WTC11 (cell line): ENCODE data around the gene PLEKHN1. TPM values are rescaled to one million over a fixed set of nuclear protein-coding genes. Genes with fewer than 3 reads are reported as not detected.
A peak's percentile ranks its signal among the peaks of the same experiment; 100 is the strongest.

Experiments
- ATAC-seq: fragments of 200-7000 bp; cut with Tn5 transposase; 2 replicates; pipeline ENCODE4 v1.10.0; 2021; ENCODE audit warnings: mild to moderate bottlenecking, moderate library complexity
- CTCF ChIA-PET: fragments of 300-600 bp; sonication (Branson Sonifier 250); formaldehyde crosslinking; loops from one replicate; lab custom pipeline; 2021; ENCODE audit warnings: antibody characterized with exemption; lab: Charles Lee
- POLR2A ChIA-PET: fragments of 350-600 bp; sonication (Branson Sonifier 250); formaldehyde crosslinking; loops from one replicate; lab custom pipeline; 2021; ENCODE audit warnings: antibody characterized with exemption; lab: Charles Lee
- DNase-seq: peaks from one replicate; pipeline ENCODE4 v3.0.0; 2021; ENCODE audit warnings: low spot score
- H3K27ac Mint-ChIP-seq: 2 replicates; pipeline ENCODE4 v1.8.0; 2021; ENCODE audit warnings: mixed read lengths
- H3K27me3 Mint-ChIP-seq: 2 replicates; pipeline ENCODE4 v1.8.0; 2021; ENCODE audit warnings: low read depth, mild to moderate bottlenecking, moderate library complexity, mixed read lengths
- H3K36me3 Mint-ChIP-seq: 2 replicates; pipeline ENCODE4 v1.8.0; 2021; ENCODE audit warnings: mixed read lengths
- H3K4me1 Mint-ChIP-seq: 2 replicates; pipeline ENCODE4 v1.8.0; 2022; ENCODE audit warnings: mixed read lengths
- H3K4me3 Mint-ChIP-seq: 2 replicates; pipeline ENCODE4 v1.8.0; 2021; ENCODE audit warnings: mild to moderate bottlenecking, moderate library complexity, mixed read lengths
- H3K9me3 Mint-ChIP-seq: 2 replicates; pipeline ENCODE4 v1.8.0; 2021; ENCODE audit warnings: mixed read lengths
- ATF2 ChIP-seq: sonication (generic); formaldehyde crosslinking; IDR thresholded peaks from 2 replicates; pipeline ENCODE4 v1.8.1; 2022; ENCODE audit warnings: low read depth, missing genetic modification reagents, borderline replicate concordance
- E2F4 ChIP-seq: sonication (generic); formaldehyde crosslinking; IDR thresholded peaks from 2 replicates; pipeline ENCODE4 v1.8.1; 2022; ENCODE audit warnings: low read depth, mild to moderate bottlenecking, moderate library complexity, missing genetic modification reagents, borderline replicate concordance
- FOXJ3 ChIP-seq: sonication (generic); formaldehyde crosslinking; IDR thresholded peaks from 2 replicates; pipeline ENCODE4 v1.9.0; 2021; ENCODE audit warnings: missing genetic modification reagents, mild to moderate bottlenecking, borderline replicate concordance
- FOXP1 ChIP-seq: sonication (generic); formaldehyde crosslinking; IDR thresholded peaks from 2 replicates; pipeline ENCODE4 v1.8.0; 2022; ENCODE audit warnings: missing genetic modification reagents, mild to moderate bottlenecking, moderate library complexity, borderline replicate concordance
- FOXP4 ChIP-seq: sonication (generic); formaldehyde crosslinking; IDR thresholded peaks from 2 replicates; pipeline ENCODE4 v1.8.0; 2022; ENCODE audit warnings: mild to moderate bottlenecking, missing genetic modification reagents
- MXD4 ChIP-seq: fragments of 250-450 bp; sonication (Bioruptor Pico); IDR thresholded peaks from 2 replicates; pipeline ENCODE4 v1.8.0; 2021; ENCODE audit warnings: mild to moderate bottlenecking, moderate library complexity, borderline replicate concordance
- OVOL2 ChIP-seq: fragments of 250-450 bp; sonication (Bioruptor Pico); IDR thresholded peaks from 2 replicates; pipeline ENCODE4 v1.9.0; 2021; ENCODE audit warnings: mild to moderate bottlenecking, borderline replicate concordance
- RORB ChIP-seq: fragments of 250-450 bp; sonication (Bioruptor Pico); IDR thresholded peaks from 2 replicates; pipeline ENCODE4 v1.9.0; 2021; ENCODE audit warnings: mild to moderate bottlenecking
- SMAD4 ChIP-seq: sonication (generic); formaldehyde crosslinking; IDR thresholded peaks from 2 replicates; pipeline ENCODE4 v1.8.0; 2022; ENCODE audit warnings: mild to moderate bottlenecking, missing genetic modification reagents
- TEAD4 ChIP-seq: sonication (generic); formaldehyde crosslinking; IDR thresholded peaks from 2 replicates; pipeline ENCODE4 v1.8.0; 2022; ENCODE audit warnings: mild to moderate bottlenecking, missing genetic modification reagents
- ZBTB21 ChIP-seq: sonication (generic); formaldehyde crosslinking; IDR thresholded peaks from 2 replicates; pipeline ENCODE4 v1.8.1; 2023; ENCODE audit warnings: mild to moderate bottlenecking, missing genetic modification reagents, borderline replicate concordance
- ZNF263 ChIP-seq: sonication (generic); formaldehyde crosslinking; IDR thresholded peaks from 2 replicates; pipeline ENCODE4 v1.8.1; 2022; ENCODE audit warnings: low read depth, mild to moderate bottlenecking, moderate library complexity, missing genetic modification reagents
- ZNF423 ChIP-seq: fragments of 250-450 bp; sonication (Bioruptor Pico); IDR thresholded peaks from 2 replicates; pipeline ENCODE4 v2.1.2; 2022; ENCODE audit warnings: mild to moderate bottlenecking, moderate library complexity
- ZSCAN18 ChIP-seq: fragments of 250-450 bp; sonication (Bioruptor Pico); IDR thresholded peaks from 2 replicates; pipeline ENCODE4 v2.1.2; 2022; ENCODE audit warnings: mild to moderate bottlenecking, moderate library complexity
- total RNA-seq: library from RNA; stranded (reverse); gene quantifications from 3 replicates; pipeline ENCODE4 v1.2.3, GENCODE V29; 2021
- TF ChIP-seq, protein P1 (sequence below): sonication (generic); formaldehyde crosslinking; IDR thresholded peaks from 2 replicates; pipeline ENCODE4 v1.8.0; 2023; ENCODE audit warnings: missing genetic modification reagents
- TF ChIP-seq, protein P2 (sequence below): sonication (generic); formaldehyde crosslinking; IDR thresholded peaks from 2 replicates; pipeline ENCODE4 v1.8.1; 2022; ENCODE audit warnings: mild to moderate bottlenecking, moderate library complexity, missing genetic modification reagents

The PLEKHN1 gene
- total RNA-seq, 1 experiment from 2014 or later: 3.4 TPM

- TF ChIP-seq, protein P1, sequence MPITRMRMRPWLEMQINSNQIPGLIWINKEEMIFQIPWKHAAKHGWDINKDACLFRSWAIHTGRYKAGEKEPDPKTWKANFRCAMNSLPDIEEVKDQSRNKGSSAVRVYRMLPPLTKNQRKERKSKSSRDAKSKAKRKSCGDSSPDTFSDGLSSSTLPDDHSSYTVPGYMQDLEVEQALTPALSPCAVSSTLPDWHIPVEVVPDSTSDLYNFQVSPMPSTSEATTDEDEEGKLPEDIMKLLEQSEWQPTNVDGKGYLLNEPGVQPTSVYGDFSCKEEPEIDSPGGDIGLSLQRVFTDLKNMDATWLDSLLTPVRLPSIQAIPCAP (CRISPR knock-in tag): no peak
- TF ChIP-seq ZNF263 (CRISPR knock-in tag) (no peak), ZSCAN18 (no peak)
These were observed 56.2 kb downstream of the PLEKHN1 start (continued) for GRCh38 chr1:1022302-1023009.

- no peaks in the 10 kb centered on the region for H3K9me3 Mint-ChIP-seq
- TF ChIP-seq ATF2: no peak
- no peak for TF ChIP-seq RORB (CRISPR knock-in tag)
- TF ChIP-seq SMAD4 (CRISPR knock-in tag): no peak
- peak; percentile 41; the same call in 1 of the 2 replicates for TF ChIP-seq ZNF423 (CRISPR knock-in tag)
- TF ChIP-seq E2F4 (CRISPR knock-in tag): no peak
- TF ChIP-seq ZBTB21 (CRISPR knock-in tag): no peak
- 0 out of 2 replicates have a peak, but pooled peaks have one; percentile 22 for TF ChIP-seq FOXP1
- no peak for TF ChIP-seq FOXP4 (CRISPR knock-in tag)
- no peak for TF ChIP-seq MXD4 (CRISPR knock-in tag)
- no peak for TF ChIP-seq OVOL2 (CRISPR knock-in tag)
- TF ChIP-seq, protein P2, sequence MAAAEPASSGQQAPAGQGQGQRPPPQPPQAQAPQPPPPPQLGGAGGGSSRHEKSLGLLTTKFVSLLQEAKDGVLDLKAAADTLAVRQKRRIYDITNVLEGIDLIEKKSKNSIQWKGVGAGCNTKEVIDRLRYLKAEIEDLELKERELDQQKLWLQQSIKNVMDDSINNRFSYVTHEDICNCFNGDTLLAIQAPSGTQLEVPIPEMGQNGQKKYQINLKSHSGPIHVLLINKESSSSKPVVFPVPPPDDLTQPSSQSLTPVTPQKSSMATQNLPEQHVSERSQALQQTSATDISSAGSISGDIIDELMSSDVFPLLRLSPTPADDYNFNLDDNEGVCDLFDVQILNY (CRISPR knock-in tag): no peak
- no peak for TF ChIP-seq FOXJ3
- TF ChIP-seq TEAD4 (CRISPR knock-in tag): no peak
- peaks cover 33% of the 10 kb centered on the region for H3K4me1 Mint-ChIP-seq
- no peak overlapping the region for H3K4me3 Mint-ChIP-seq
- H3K36me3 Mint-ChIP-seq: no peaks in the 10 kb centered on the region
- DNase-seq (no peak), ATAC-seq (no peak)
- H3K27ac Mint-ChIP-seq: no peak overlapping the region
- H3K27me3 Mint-ChIP-seq: no peaks in the 10 kb centered on the region; the same call in 1 of the 2 replicates
- ChIA-PET CTCF (interaction anchor here (0.7 to 2.8 kb wide), 8 partner anchors 8 to 43 kb away, joined by 3 to 16 read pairs (median 4); no protein-coding TSS in a partner anchor), POLR2A (interaction anchor here (1.5 to 3.6 kb wide), 3 partner anchors 9 to 17 kb away, joined by 4 to 15 read pairs (median 9); no protein-coding TSS in a partner anchor)
These were observed 57.4 kb downstream of the PLEKHN1 start for GRCh38 chr1:1023700-1024099.
